Liver (tissue), 3 donors: Measurements from ENCODE around the gene STXBP6.

Experiments
- ATF3 ChIP-seq: IDR thresholded peaks from 2 replicates; pipeline ENCODE4 v1.6.1; 2016; ENCODE audit warnings: antibody characterized with exemption
- CTCF ChIP-seq: fragments of 150-350 bp; IDR thresholded peaks from 2 replicates; pipeline ENCODE4 v1.5.1; 2017; ENCODE audit warnings: improper control_type of control experiment, low read depth, low read length; ENCODE audit not compliant: missing input control
- EGR1 ChIP-seq, 2 donors: IDR thresholded peaks; 2 replicates each; pipeline ENCODE4 v1.6.1; 2016 to 2018; ENCODE audit warnings: antibody characterized with exemption in 2 of 2, low read depth in 2 of 2
- GABPA ChIP-seq, 2 donors: IDR thresholded peaks in 1 of 2; conservative IDR thresholded peaks in 1 of 2; 2 replicates each; pipeline ENCODE4 v1.6.1; 2016; ENCODE audit warnings: antibody characterized with exemption in 2 of 2, mild to moderate bottlenecking in 1 of 2, moderate library complexity in 1 of 2
- HNF4A ChIP-seq, 2 donors: conservative IDR thresholded peaks; 2 replicates each; pipeline ENCODE4 v1.6.1; 2016; ENCODE audit warnings: antibody characterized with exemption in 2 of 2, mild to moderate bottlenecking in 2 of 2
- JUND ChIP-seq, 2 donors: IDR thresholded peaks; 2 replicates each; pipeline ENCODE4 v1.6.1; 2016; ENCODE audit warnings: antibody characterized with exemption in 2 of 2
- MAX ChIP-seq: IDR thresholded peaks from 2 replicates; pipeline ENCODE4 v1.6.1; 2016; ENCODE audit warnings: antibody characterized with exemption
- NR2F2 ChIP-seq: IDR thresholded peaks from 2 replicates; pipeline ENCODE4 v1.6.1; 2016; ENCODE audit warnings: antibody characterized with exemption
- RAD21 ChIP-seq, 2 donors: IDR thresholded peaks; 2 replicates each; pipeline ENCODE4 v1.6.1; 2016; ENCODE audit warnings: antibody characterized with exemption in 2 of 2, mild to moderate bottlenecking in 2 of 2
- REST ChIP-seq: IDR thresholded peaks from 2 replicates; pipeline ENCODE4 v1.6.1; 2016; ENCODE audit warnings: antibody characterized with exemption, mild to moderate bottlenecking
- SP1 ChIP-seq: IDR thresholded peaks from 2 replicates; pipeline ENCODE4 v1.6.1; 2018; ENCODE audit warnings: antibody characterized with exemption, mild to moderate bottlenecking
- TAF1 ChIP-seq: conservative IDR thresholded peaks from 2 replicates; pipeline ENCODE4 v1.6.1; 2016; ENCODE audit warnings: antibody characterized with exemption, mild to moderate bottlenecking
- YY1 ChIP-seq: IDR thresholded peaks from 2 replicates; pipeline ENCODE4 v1.6.1; 2016; ENCODE audit warnings: antibody characterized with exemption, mild to moderate bottlenecking
- ZBTB33 ChIP-seq: IDR thresholded peaks from 2 replicates; pipeline ENCODE4 v1.6.1; 2016; ENCODE audit warnings: antibody characterized with exemption
- donor health status: healthy.
- donor health status: healthy.

GRCh38 chr14:25026476-25027137 lies 23.3 kb downstream of the STXBP6 start:
- TF ChIP-seq RAD21 (IDR thresholded peaks at IDR 0.05) (no peak), REST (no peak), CTCF (no peak), TAF1 (no peak), YY1 (no peak), SP1 (no peak), JUND (IDR thresholded peaks at IDR 0.05) (no peak), ATF3 (no peak), EGR1 (IDR thresholded peaks at IDR 0.05; ENCODE audit: low read depth in 2 of 2) (no peak), GABPA (IDR thresholded peaks at IDR 0.05 in 1 of 2, conservative IDR thresholded peaks at IDR 0.05 in 1 of 2) (no peak), MAX (no peak), HNF4A (conservative IDR thresholded peaks at IDR 0.05) (no peak), NR2F2 (no peak), ZBTB33 (no peak)
